Epithelial cell of proximal tubule (primary cell): ENCODE measurements around the gene ULBP1. TPM values are rescaled to one million over a fixed set of nuclear protein-coding genes. Genes with fewer than 3 reads are reported as not detected.
"Not testable (repeated sequence)": the region's sequence is repeated elsewhere in the genome, so short reads cannot be mapped to it uniquely, and the experiment has no call there.

Experiments
- DNase-seq: peaks from one replicate; pipeline ENCODE4 v3.0.0-alpha.2; 2011; ENCODE audit warnings: low read depth
- H3K4me3 ChIP-seq: 2 replicates; pipeline ENCODE4 v1.5.1; 2011; ENCODE audit warnings: low read depth, mild to moderate bottlenecking, low read length
- total RNA-seq: library from RNA; depleted of rRNA; stranded (reverse); fragments of >200 nt; gene quantifications from 2 replicates; pipeline ENCODE4 v1.2.3, GENCODE V29; 2015
- TF ChIP-seq, protein P1 (sequence below): conservative IDR thresholded peaks from 2 replicates; pipeline ENCODE4 v1.5.1; 2012; ENCODE audit warnings: low read depth, mild to moderate bottlenecking, low read length

ULBP1 gene
- total RNA-seq, 1 donor from 2014 or later, result 0.23 TPM

DNA sequence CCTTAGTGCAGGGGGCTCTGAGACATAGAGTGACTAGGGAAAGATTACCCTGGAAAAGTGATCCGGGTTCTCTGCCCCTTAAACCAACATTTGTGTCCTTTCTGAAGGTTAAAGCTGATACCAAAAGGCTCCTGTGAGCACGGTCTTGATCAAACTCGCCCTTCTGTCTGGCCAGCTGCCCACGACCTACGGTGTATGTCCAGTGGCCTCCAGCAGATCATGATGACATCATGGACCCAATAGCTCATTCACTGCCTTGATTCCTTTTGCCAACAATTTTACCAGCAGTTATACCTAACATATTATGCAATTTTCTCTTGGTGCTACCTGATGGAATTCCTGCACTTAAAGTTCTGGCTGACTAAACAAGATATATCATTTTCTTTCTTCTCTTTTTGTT lies 15.1 kb upstream of the ULBP1 start:
- TF ChIP-seq, protein P1, sequence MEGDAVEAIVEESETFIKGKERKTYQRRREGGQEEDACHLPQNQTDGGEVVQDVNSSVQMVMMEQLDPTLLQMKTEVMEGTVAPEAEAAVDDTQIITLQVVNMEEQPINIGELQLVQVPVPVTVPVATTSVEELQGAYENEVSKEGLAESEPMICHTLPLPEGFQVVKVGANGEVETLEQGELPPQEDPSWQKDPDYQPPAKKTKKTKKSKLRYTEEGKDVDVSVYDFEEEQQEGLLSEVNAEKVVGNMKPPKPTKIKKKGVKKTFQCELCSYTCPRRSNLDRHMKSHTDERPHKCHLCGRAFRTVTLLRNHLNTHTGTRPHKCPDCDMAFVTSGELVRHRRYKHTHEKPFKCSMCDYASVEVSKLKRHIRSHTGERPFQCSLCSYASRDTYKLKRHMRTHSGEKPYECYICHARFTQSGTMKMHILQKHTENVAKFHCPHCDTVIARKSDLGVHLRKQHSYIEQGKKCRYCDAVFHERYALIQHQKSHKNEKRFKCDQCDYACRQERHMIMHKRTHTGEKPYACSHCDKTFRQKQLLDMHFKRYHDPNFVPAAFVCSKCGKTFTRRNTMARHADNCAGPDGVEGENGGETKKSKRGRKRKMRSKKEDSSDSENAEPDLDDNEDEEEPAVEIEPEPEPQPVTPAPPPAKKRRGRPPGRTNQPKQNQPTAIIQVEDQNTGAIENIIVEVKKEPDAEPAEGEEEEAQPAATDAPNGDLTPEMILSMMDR, result no peak
- no peak for DNase-seq
- no peak overlapping the region for H3K4me3 ChIP-seq

DNA sequence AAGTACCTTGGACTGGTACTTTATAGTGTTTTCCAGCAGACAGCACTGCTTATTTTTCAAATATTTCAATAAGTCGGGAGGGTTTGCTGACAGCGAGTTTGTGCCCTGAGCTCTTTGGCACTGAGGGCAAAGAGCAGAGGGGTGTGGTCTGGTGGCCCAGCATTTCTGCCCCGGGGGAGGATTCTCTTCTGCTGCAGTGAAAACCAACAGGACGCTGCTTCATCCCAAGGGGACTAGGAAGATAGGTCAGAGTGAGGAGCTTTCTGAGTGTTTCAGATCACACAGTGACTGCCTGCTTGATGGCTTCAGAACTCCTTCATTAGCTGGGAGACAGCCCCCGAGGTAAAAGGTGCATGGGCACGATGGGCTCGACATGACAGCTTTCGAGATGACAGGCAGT lies 13.3 kb upstream of the ULBP1 start:
- no peak overlapping the region for H3K4me3 ChIP-seq
- DNase-seq, result no peak
- TF ChIP-seq, protein P1, result no peak

DNA sequence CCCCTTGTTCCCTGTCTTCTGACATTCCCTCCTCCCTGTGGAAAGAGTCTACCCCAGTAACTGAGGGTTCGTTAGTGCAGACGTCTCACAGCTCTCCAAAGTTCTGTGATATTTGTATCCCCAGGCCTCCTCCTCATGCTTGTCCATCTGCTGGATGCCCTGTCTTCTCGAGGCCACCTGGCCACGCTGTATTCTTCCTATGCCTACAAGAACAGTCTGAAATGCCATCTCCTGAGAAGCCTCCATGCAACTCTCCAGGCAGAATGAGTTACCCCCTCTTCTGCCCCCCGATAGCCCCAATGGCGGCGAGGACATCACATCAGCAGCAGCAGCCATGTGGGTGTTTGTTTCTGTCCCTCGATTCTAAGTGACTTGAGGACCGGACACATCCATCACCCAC lies 12.6 kb upstream of the ULBP1 start:
- H3K4me3 ChIP-seq, result no peak overlapping the region
- TF ChIP-seq, protein P1, result no peak
- no peak for DNase-seq

DNA sequence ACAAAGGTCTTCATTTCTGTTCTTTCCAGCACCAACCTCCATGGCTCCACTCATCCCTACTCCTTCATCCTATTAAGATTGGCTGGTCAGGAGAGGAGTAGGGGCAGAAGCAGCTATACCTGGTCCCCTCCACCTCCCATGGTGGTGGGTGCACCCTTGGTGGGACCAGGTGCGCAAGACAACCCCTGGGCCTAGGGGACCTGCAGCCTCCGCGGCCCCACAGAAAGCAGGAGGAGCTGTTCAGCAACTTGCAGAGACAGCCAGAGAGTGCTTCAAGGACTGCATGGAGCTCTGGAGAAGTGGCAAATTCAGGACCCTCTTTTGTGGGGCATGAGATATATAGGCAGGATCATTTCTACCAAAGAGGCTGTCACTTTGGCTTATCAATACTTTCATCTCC lies 12.1 kb upstream of the ULBP1 start:
- TF ChIP-seq, protein P1, result no peak
- DNase-seq, result no peak
- H3K4me3 ChIP-seq, result no peak overlapping the region

DNA sequence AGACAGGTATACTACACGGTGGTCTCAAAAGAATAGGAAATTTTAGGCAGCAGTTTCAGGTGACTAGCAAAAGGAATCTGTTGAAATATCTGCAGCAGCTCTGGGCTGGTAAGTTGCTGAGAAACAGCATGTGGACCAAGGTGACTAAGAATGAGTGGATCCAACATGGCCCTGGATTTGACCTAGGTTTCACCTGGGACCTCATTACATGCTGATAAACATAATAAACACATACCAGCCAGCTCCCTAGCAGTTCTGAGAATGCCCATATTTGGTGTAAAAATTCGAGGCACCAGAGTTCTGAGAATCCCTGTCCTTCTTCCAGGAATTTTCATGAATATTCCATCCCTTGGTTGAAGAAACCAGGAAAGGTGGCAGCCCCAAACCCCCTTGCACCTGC lies 10.4 kb upstream of the ULBP1 start:
- H3K4me3 ChIP-seq, DNase-seq: not testable (repeated sequence)

DNA sequence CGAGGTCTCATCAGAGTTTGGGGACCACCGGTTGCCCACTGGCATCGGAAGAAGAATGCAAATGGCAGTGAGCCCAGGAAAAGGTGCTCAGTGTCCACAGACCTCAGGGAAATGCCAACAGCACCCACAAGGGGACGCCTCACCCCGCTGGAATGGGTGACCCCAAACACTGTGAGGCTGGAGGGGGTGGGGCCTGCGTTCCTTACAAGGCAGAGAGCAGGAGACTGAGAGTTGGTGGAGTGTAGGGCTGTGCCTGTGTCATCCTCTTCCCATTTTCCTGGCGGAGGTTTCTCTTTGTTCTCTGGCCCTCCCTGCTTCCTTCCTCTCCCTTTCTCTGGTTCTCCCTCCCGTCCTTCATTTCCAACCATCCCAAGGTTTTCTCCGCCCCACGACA lies 9.8 kb upstream of the ULBP1 start:
- not testable (repeated sequence) for H3K4me3 ChIP-seq, DNase-seq
- TF ChIP-seq, protein P1, result peak; percentile 14

DNA sequence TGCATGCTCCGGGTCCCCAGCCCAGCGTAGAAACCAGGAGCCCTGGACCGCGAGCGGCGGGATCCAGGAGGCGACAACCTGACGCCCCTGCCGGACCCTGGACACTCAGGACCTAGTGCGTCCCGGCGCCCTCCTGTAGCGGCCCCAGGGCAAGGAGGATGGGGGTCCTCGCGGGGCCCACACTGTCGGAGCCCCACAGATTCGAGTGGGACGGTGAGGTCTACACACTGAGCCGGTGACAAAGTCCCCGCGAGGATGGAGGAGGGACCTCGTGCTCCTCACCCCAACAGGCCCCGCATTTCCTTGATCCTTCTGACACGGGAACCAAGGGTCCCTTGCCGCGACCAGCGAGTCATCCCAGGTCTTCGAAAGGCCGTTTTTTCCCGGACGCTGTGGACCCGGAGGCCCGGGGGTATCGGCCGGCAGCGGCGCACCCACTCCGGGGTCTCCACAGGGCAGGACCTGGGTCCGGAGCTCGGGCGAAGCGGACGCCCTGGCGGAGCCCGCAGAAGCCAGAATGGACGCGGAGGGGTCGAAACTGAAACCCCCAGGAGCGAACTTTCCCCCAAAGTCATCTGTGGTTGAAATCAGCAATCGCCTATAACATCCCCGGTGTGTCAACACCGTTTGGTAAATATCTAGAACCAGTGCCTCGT lies 9.3 kb upstream of the ULBP1 start:
- not testable (repeated sequence) for DNase-seq

DNA sequence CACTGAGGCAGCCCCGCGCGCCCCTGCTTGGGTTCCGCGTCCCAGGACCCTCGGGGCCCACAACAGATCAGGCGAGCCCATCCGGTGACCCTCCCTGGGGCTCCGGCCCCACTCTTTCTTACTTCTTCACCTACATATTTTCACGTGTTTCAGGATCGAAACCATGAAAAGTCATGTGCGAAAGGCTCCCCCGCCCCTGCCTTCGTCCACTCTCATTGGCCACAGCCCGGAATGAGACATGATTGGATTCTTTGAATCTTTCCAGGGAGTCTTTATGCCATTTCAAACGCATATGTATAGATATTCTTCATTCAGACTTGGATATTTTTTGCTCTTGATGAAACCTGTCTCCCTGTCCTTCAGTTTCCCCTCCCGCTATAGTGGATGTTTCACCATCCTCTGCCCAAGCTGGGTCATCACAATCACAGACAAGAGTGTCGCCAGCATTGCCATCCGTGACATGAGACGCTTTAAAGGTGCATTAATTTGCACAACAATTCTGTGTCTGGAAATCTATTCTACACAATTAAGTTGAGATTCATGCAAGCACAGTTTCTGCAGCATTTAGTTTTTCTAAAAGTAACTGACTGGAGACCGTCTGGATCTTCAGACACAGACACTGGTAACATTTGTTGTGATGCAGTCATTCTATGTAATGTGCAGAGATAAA lies 8.6 kb upstream of the ULBP1 start:
- not testable (repeated sequence) for DNase-seq

More for the DNA sequence above, 9.3 kb upstream of the ULBP1 start:
- H3K4me3 ChIP-seq, result not testable (repeated sequence)

DNA sequence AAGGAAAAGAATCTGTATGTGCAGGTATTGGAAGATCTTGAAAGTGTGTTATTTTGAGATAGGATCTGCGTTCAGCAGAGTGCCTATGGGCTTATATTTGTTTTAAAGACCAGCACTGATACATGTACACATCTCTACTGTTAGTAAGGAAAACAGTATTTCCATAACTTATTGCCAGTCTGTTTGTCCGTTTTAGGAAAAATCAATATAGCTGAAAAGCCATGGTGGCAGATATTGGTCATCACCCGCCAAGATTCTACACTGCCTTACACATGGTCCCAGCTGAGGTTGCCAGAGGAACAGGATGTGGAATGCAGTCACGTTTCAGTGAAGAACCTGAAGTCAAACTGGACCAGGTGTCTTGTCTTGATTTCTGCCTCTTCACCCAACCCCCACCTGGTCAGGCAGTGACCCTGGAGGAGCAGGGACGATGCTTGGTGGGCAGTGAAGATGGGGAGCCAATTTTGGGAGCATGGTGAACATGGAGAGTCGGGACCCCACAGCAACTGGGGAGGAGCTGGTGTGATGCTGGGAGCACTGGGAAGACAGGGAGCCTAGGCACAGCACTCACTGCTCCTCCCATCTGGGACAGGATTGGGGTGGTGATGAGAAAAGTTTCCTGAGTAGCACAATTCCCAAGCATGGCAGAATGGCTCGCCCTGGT lies 8.0 kb upstream of the ULBP1 start:
- not testable (repeated sequence) for DNase-seq, H3K4me3 ChIP-seq

More for the DNA sequence above, 8.6 kb upstream of the ULBP1 start:
- not testable (repeated sequence) for H3K4me3 ChIP-seq

DNA sequence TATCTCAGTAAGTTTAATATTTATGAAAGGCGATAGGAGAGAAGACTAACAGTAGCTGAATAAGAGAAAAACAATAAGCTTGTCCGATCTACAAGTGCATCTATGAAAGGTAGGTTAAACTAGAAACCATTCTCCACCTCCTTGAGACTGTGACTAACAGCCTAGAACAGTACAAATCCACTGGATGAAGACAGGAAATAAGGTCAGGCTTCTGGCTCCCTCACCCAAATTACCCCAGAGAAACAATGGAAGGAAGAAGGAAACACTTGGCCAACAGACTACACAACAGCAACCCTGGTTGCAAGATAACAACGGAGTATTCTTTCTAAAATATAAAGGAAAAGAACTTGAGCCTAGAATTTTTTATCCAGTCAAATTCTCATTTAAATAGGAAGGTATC lies 5.6 kb upstream of the ULBP1 start:
- not testable (repeated sequence) for H3K4me3 ChIP-seq, DNase-seq

DNA sequence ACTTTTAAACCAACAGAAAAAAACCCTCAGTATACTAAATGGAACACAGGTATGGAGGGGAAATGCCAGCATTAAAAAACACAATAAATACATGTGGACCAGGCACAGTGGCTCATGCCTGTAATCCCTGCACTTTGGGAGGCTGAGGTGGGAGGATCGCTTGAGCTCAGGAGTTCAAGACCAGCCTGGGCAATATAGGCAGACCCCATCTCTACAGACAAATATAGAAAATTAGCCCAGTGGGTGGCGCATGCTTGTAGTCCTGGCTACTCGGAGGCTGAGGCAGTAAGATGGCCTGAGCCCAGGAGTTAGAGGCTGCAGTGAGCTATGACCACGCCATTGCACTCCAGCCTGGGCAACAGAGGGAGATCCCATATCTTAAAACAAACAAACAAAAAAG lies 3.9 kb upstream of the ULBP1 start:
- H3K4me3 ChIP-seq, DNase-seq: not testable (repeated sequence)
